A673 (cell line): ENCODE measurements around the gene RFTN1. TPM values are rescaled to one million over a fixed set of nuclear protein-coding genes. Genes with fewer than 3 reads are reported as not detected.

Source experiments
- BruUV-seq: library from RNA; stranded (reverse); fragments of 400-500 nt; replicated peaks from 2 replicates; lab custom pipeline; 2021; lab: Mats Ljungman, UMichigan
- CTCF ChIA-PET: fragments of 300-600 bp; sonication (Branson Sonifier 250); formaldehyde crosslinking; loops from one replicate; lab custom pipeline; 2022; ENCODE audit warnings: antibody characterized with exemption; lab: Charles Lee
- POLR2A ChIA-PET: fragments of 300-600 bp; sonication (Branson Sonifier 250); formaldehyde crosslinking; loops from one replicate; lab custom pipeline; 2022; ENCODE audit warnings: antibody characterized with exemption; ENCODE audit not compliant: low non-redundant PET; lab: Charles Lee
- DNase-seq: peaks from one replicate; pipeline ENCODE4 v3.0.0-alpha.2; 2015; ENCODE audit warnings: low spot score
- H3K27ac ChIP-seq: fragments of 200-600 bp; sonication (generic); 2 replicates; pipeline ENCODE4 v1.5.1; 2016; ENCODE audit warnings: mixed run types, low read depth, mild to moderate bottlenecking, mixed read lengths, antibody characterized with exemption, low read length; ENCODE audit not compliant: poor library complexity, severe bottlenecking
- H3K27me3 ChIP-seq: fragments of 200-600 bp; sonication (generic); replicated peaks from 2 replicates; pipeline ENCODE4 v1.6.1; 2017; ENCODE audit warnings: mixed run types, low read depth, mild to moderate bottlenecking, mixed read lengths, antibody characterized with exemption, low read length; ENCODE audit not compliant: insufficient read depth, poor library complexity
- H3K36me3 ChIP-seq: fragments of 200-600 bp; sonication (generic); 2 replicates; pipeline ENCODE4 v1.6.1; 2016; ENCODE audit warnings: mixed run types, mild to moderate bottlenecking, mixed read lengths, antibody characterized with exemption, low read length; ENCODE audit not compliant: insufficient read depth, poor library complexity, severe bottlenecking
- H3K4me1 ChIP-seq: fragments of 200-600 bp; sonication (generic); 2 replicates; pipeline ENCODE4 v1.6.1; 2017; ENCODE audit warnings: mixed run types, mild to moderate bottlenecking, mixed read lengths, antibody characterized with exemption, low read length; ENCODE audit not compliant: insufficient read depth, poor library complexity, severe bottlenecking
- H3K4me3 ChIP-seq: fragments of 200-600 bp; sonication (generic); 2 replicates; pipeline ENCODE4 v1.5.1; 2016; ENCODE audit warnings: low read depth, mixed run types, mild to moderate bottlenecking, mixed read lengths, low read length; ENCODE audit not compliant: poor library complexity, severe bottlenecking
- H3K9me3 ChIP-seq: fragments of 200-600 bp; sonication (generic); 2 replicates; pipeline ENCODE4 v1.6.1; 2016; ENCODE audit warnings: mixed run types, low read depth, mild to moderate bottlenecking, mixed read lengths, antibody characterized with exemption, low read length; ENCODE audit not compliant: poor library complexity, severe bottlenecking
- CTCF ChIP-seq: fragments of 300-800, 200-600 bp; sonication (generic); conservative IDR thresholded peaks from 2 replicates; pipeline ENCODE4 v1.5.1; 2017; ENCODE audit warnings: low read depth, mild to moderate bottlenecking, antibody characterized with exemption, low read length, moderate library complexity, mixed read lengths
- EZH2 ChIP-seq: fragments of 200-600 bp; sonication (generic); IDR thresholded peaks from 2 replicates; pipeline ENCODE4 v1.6.1; 2017; ENCODE audit warnings: borderline replicate concordance, low read depth, mild to moderate bottlenecking, mixed read lengths, antibody characterized with exemption, low read length; ENCODE audit not compliant: poor library complexity, severe bottlenecking
- intact Hi-C: fragments of 100-400 bp; cut with micrococcal nuclease; formaldehyde crosslinking; loops from one replicate; pipeline ENCODE4 v1.10.0; 2022; ENCODE audit not compliant: unreplicated experiment
- total RNA-seq: library from RNA; stranded (reverse); gene quantifications from 2 replicates; pipeline ENCODE4 v1.2.3, GENCODE V29; 2021

Gene RFTN1
- total RNA-seq, 1 experiment from 2014 or later = 0.60 TPM

- TF ChIP-seq EZH2 = no peak
- no peak for TF ChIP-seq CTCF
- no peak overlapping the region for H3K27ac ChIP-seq
- no TSS peak for BruUV-seq
- H3K27me3 ChIP-seq = no peaks in the 10 kb centered on the region
- H3K9me3 ChIP-seq = no peaks in the 10 kb centered on the region
- CTCF ChIA-PET = no interaction called here
- H3K4me3 ChIP-seq = no peak overlapping the region
- POLR2A ChIA-PET = no interaction called here
- no peak for DNase-seq
- intact Hi-C loops = no loop called here
- H3K36me3 ChIP-seq = no peaks in the 10 kb centered on the region
- no peaks in the 10 kb centered on the region for H3K4me1 ChIP-seq
These were observed 106.9 kb downstream of the RFTN1 start for GRCh38 chr3:16406579-16406978.

- CTCF ChIA-PET = no interaction called here
- no peaks in the 10 kb centered on the region for H3K27me3 ChIP-seq
- POLR2A ChIA-PET = no interaction called here
- no peak for DNase-seq
- H3K4me3 ChIP-seq = no peak overlapping the region
- no peaks in the 10 kb centered on the region for H3K4me1 ChIP-seq
- intact Hi-C loops = no loop called here
- no peaks in the 10 kb centered on the region for H3K36me3 ChIP-seq
- BruUV-seq = no TSS peak
- no peak overlapping the region for H3K27ac ChIP-seq
- H3K9me3 ChIP-seq = no peaks in the 10 kb centered on the region
- no peak for TF ChIP-seq EZH2
- no peak for TF ChIP-seq CTCF
These were observed 107.3 kb downstream of the RFTN1 start for GRCh38 chr3:16406166-16406565.

- POLR2A ChIA-PET = no interaction called here
- Histone ChIP-seq H3K4me1 (no peaks in the 10 kb centered on the region), H3K36me3 (no peaks in the 10 kb centered on the region), H3K27me3 (no peaks in the 10 kb centered on the region), H3K27ac (no peak overlapping the region), H3K9me3 (no peaks in the 10 kb centered on the region), H3K4me3 (no peak overlapping the region)
- BruUV-seq = no TSS peak
- CTCF ChIA-PET = no interaction called here
- intact Hi-C loops = no loop called here
- no peak for DNase-seq
- TF ChIP-seq CTCF = no peak
- no peak for TF ChIP-seq EZH2
These were observed 109.1 kb downstream of the RFTN1 start for GRCh38 chr3:16404349-16404895.
